ENCODE data around the gene RPL9.
"Not testable (repeated sequence)": the region's sequence is repeated elsewhere in the genome, so short reads cannot be mapped to it uniquely, and the experiment has no call there.

The RPL9 gene

GRCh38 chr4:39426728-39427127 is 32.0 kb downstream of the RPL9 start:
- DNase-seq (ENCODE audit: low read depth in 3 of 3), result no peak

GRCh38 chr4:39425297-39425696 is 33.4 kb downstream of the RPL9 start:
- DNase-seq (ENCODE audit: low read depth in 3 of 3), result not testable (repeated sequence)

GRCh38 chr4:39422247-39422646 is 36.5 kb downstream of the RPL9 start:
- DNase-seq (ENCODE audit: low read depth in 3 of 3), result no peak

GRCh38 chr4:39415678-39416283 is 42.9 kb downstream of the RPL9 start:
- DNase-seq (ENCODE audit: low read depth in 3 of 3), result no peak

GRCh38 chr4:39411561-39411960 is 47.2 kb downstream of the RPL9 start:
- DNase-seq (ENCODE audit: low read depth in 3 of 3), result not testable (repeated sequence)

- no peak for DNase-seq (ENCODE audit: low read depth in 3 of 3)
Observed at GRCh38 chr4:39410415-39410814, 48.3 kb downstream of the RPL9 start.

- no peak for DNase-seq (ENCODE audit: low read depth in 3 of 3)
Observed at GRCh38 chr4:39407584-39407885, 51.2 kb downstream of the RPL9 start.

GRCh38 chr4:39406763-39407583 is 51.7 kb downstream of the RPL9 start, which contains the start of gene KLB:
TSS of gene KLB (plus strand) at chr4:39406930. CDS start at chr4:39406950, 20 bp downstream.
- DNase-seq (ENCODE audit: low read depth in 3 of 3), result no peak
